Neural cell (in vitro differentiated cells): ENCODE data around the gene XIRP2. TPM values are rescaled to one million over a fixed set of nuclear protein-coding genes. Genes with fewer than 3 reads are reported as not detected.

Experiments
- H2AFZ ChIP-seq: fragments of 200-600, 300-800 bp; sonication (generic), shearing (Covaris generic); 2 replicates; pipeline ENCODE4 v1.6.0; 2014; ENCODE audit warnings: low read depth, mild to moderate bottlenecking, antibody characterized with exemption, low read length, moderate library complexity
- H3F3A ChIP-seq: fragments of 200-600 bp; shearing (Covaris generic); 2 replicates; pipeline ENCODE4 v1.6.1; 2016; ENCODE audit warnings: mild to moderate bottlenecking, moderate library complexity, mixed read lengths, antibody characterized with exemption, low read length; ENCODE audit not compliant: insufficient read depth, poor library complexity, severe bottlenecking
- H3K27ac ChIP-seq: fragments of 200-600, 300-800 bp; sonication (generic), shearing (Covaris generic); 2 replicates; pipeline ENCODE4 v1.5.1; 2014; ENCODE audit warnings: mild to moderate bottlenecking, low read length, moderate library complexity
- H3K27me3 ChIP-seq: fragments of 300-800, 200-600 bp; sonication (generic), shearing (Covaris generic); 2 replicates; pipeline ENCODE4 v1.6.0; 2014; ENCODE audit warnings: mild to moderate bottlenecking, low read depth, low read length, moderate library complexity; ENCODE audit not compliant: insufficient read depth
- H3K36me3 ChIP-seq: fragments of 300-800, 200-600 bp; sonication (generic), shearing (Covaris generic); 2 replicates; pipeline ENCODE4 v1.5.1; 2014; ENCODE audit warnings: mild to moderate bottlenecking, antibody characterized with exemption, low read length, moderate library complexity; ENCODE audit not compliant: insufficient read depth
- H3K4me2 ChIP-seq: fragments of 300-800, 200-600 bp; sonication (generic), shearing (Covaris generic); 2 replicates; pipeline ENCODE4 v1.6.0; 2014; ENCODE audit warnings: mild to moderate bottlenecking, low read length
- H3K4me3 ChIP-seq: fragments of 300-800, 200-600 bp; sonication (generic), shearing (Covaris generic); 2 replicates; pipeline ENCODE4 v1.5.1; 2014; ENCODE audit warnings: mild to moderate bottlenecking, low read length, moderate library complexity
- H3K79me2 ChIP-seq: fragments of 200-600 bp; shearing (Covaris generic); replicated peaks from 2 replicates; pipeline ENCODE4 v1.6.0; 2014; ENCODE audit warnings: mild to moderate bottlenecking, low read length, moderate library complexity; ENCODE audit not compliant: insufficient read depth
- H3K9ac ChIP-seq: fragments of 300-800, 200-600 bp; sonication (generic), shearing (Covaris generic); 2 replicates; pipeline ENCODE4 v1.6.1; 2016; ENCODE audit warnings: mild to moderate bottlenecking, low read length, mixed read lengths
- H3K9me2 ChIP-seq: fragments of 200-600 bp; shearing (Covaris generic); 2 replicates; pipeline ENCODE4 v1.6.1; 2016; ENCODE audit warnings: mild to moderate bottlenecking, low read length, mixed read lengths; ENCODE audit not compliant: insufficient read depth
- H3K9me3 ChIP-seq: fragments of 200-600, 300-800 bp; sonication (generic), shearing (Covaris generic); 2 replicates; pipeline ENCODE4 v1.6.1; 2016; ENCODE audit warnings: mild to moderate bottlenecking, mixed run types, low read length, moderate library complexity, mixed read lengths
- H4K20me1 ChIP-seq: fragments of 200-600 bp; shearing (Covaris generic); 2 replicates; pipeline ENCODE4 v1.6.1; 2016; ENCODE audit warnings: mild to moderate bottlenecking, mixed run types; ENCODE audit not compliant: insufficient read depth
- EP300 ChIP-seq: fragments of 450-650 bp; conservative IDR thresholded peaks from 2 replicates; pipeline ENCODE4 v1.6.1; 2014; ENCODE audit warnings: antibody characterized with exemption, mild to moderate bottlenecking, moderate library complexity; ENCODE audit not compliant: poor library complexity, severe bottlenecking
- EZH2 ChIP-seq: fragments of 200-600, 300-800 bp; shearing (Covaris generic), sonication (generic); IDR thresholded peaks from 2 replicates; pipeline ENCODE4 v1.6.1; 2014; ENCODE audit warnings: antibody characterized with exemption, low read length, borderline replicate concordance, mild to moderate bottlenecking; ENCODE audit not compliant: insufficient read depth, poor library complexity, severe bottlenecking
- MXI1 ChIP-seq: fragments of 450-650 bp; conservative IDR thresholded peaks from 2 replicates; pipeline ENCODE4 v1.6.1; 2014; ENCODE audit warnings: antibody characterized with exemption, mild to moderate bottlenecking; ENCODE audit not compliant: poor library complexity, severe bottlenecking
- POLR2AphosphoS5 ChIP-seq: IDR thresholded peaks from 2 replicates; pipeline ENCODE4 v1.6.1; 2012
- RAD21 ChIP-seq: fragments of 450-650 bp; conservative IDR thresholded peaks from 2 replicates; pipeline ENCODE4 v1.6.1; 2014; ENCODE audit warnings: antibody characterized with exemption, mild to moderate bottlenecking, moderate library complexity
- REST ChIP-seq: IDR thresholded peaks from 2 replicates; pipeline ENCODE4 v1.6.1; 2012; ENCODE audit warnings: borderline replicate concordance
- SMC3 ChIP-seq: fragments of 450-650 bp; conservative IDR thresholded peaks from 2 replicates; pipeline ENCODE4 v1.6.1; 2014; ENCODE audit warnings: antibody characterized with exemption, mild to moderate bottlenecking, moderate library complexity; ENCODE audit not compliant: poor library complexity
- TAF1 ChIP-seq: IDR thresholded peaks from 2 replicates; pipeline ENCODE4 v1.6.1; 2012; ENCODE audit warnings: low read depth
- polyA plus RNA-seq: library from polyadenylated mRNA; depleted of rRNA; stranded (reverse); fragments of >200 nt; gene quantifications from 2 replicates; pipeline ENCODE4 v1.2.3, GENCODE V29; 2014

XIRP2 gene
- polyA plus RNA-seq, 1 donor from 2014 or later, result not detected

- H2AFZ ChIP-seq, result no peak overlapping the region
Observed at GRCh38 chr2:166984188-166984587, 95.9 kb downstream of the XIRP2 start.

GRCh38 chr2:166984797-166985196 lies 96.5 kb downstream of the XIRP2 start:
- no peaks in the 10 kb centered on the region for H3K9me2 ChIP-seq
- TF ChIP-seq EZH2, result no peak
- TF ChIP-seq RAD21, result no peak
- no peak for TF ChIP-seq SMC3
- H3F3A ChIP-seq, result no peaks in the 10 kb centered on the region
- no peak overlapping the region for H3K9ac ChIP-seq
- H3K4me3 ChIP-seq, result no peak overlapping the region
- no peaks in the 10 kb centered on the region for H3K36me3 ChIP-seq
- H3K27me3 ChIP-seq, result no peaks in the 10 kb centered on the region
- H4K20me1 ChIP-seq, result no peaks in the 10 kb centered on the region
- H3K27ac ChIP-seq, result no peak overlapping the region
- no peaks in the 10 kb centered on the region for H3K9me3 ChIP-seq
- no peak overlapping the region for H3K4me2 ChIP-seq
- H2AFZ ChIP-seq, result no peak overlapping the region
- no peaks in the 10 kb centered on the region for H3K79me2 ChIP-seq

More at GRCh38 chr2:166984188-166984587, 95.9 kb downstream of the XIRP2 start:
- no peak for TF ChIP-seq REST
- TF ChIP-seq RAD21, result no peak
- no peak for TF ChIP-seq SMC3
- TF ChIP-seq TAF1, result no peak
- no peak for TF ChIP-seq MXI1
- TF ChIP-seq EZH2, result no peak
- no peak for TF ChIP-seq POLR2AphosphoS5
- no peak for TF ChIP-seq EP300
- no peak overlapping the region for H3K4me2 ChIP-seq
- H3F3A ChIP-seq, result no peaks in the 10 kb centered on the region
- no peaks in the 10 kb centered on the region for H3K36me3 ChIP-seq
- H3K9ac ChIP-seq, result no peak overlapping the region
- H3K27me3 ChIP-seq, result no peaks in the 10 kb centered on the region
- no peaks in the 10 kb centered on the region for H3K9me3 ChIP-seq
- H4K20me1 ChIP-seq, result no peaks in the 10 kb centered on the region
- no peak overlapping the region for H3K4me3 ChIP-seq
- H3K27ac ChIP-seq, result no peak overlapping the region
- no peaks in the 10 kb centered on the region for H3K79me2 ChIP-seq
- no peaks in the 10 kb centered on the region for H3K9me2 ChIP-seq

- no peak overlapping the region for H3K27ac ChIP-seq
- TF ChIP-seq POLR2AphosphoS5, result no peak
- TF ChIP-seq SMC3, result no peak
- H3K4me3 ChIP-seq, result no peak overlapping the region
- H3K9me2 ChIP-seq, result no peaks in the 10 kb centered on the region
- no peaks in the 10 kb centered on the region for H3K79me2 ChIP-seq
- H3F3A ChIP-seq, result no peaks in the 10 kb centered on the region
- H3K36me3 ChIP-seq, result no peaks in the 10 kb centered on the region
- H3K9me3 ChIP-seq, result no peaks in the 10 kb centered on the region
- H4K20me1 ChIP-seq, result no peaks in the 10 kb centered on the region
- H3K27me3 ChIP-seq, result no peaks in the 10 kb centered on the region
- H3K9ac ChIP-seq, result no peak overlapping the region
- no peak overlapping the region for H3K4me2 ChIP-seq
- no peak overlapping the region for H2AFZ ChIP-seq
Observed at GRCh38 chr2:166994588-166995336, 106.5 kb downstream of the XIRP2 start.
